ENCODE data around the gene RAB17.
"Not testable (repeated sequence)": the region's sequence is repeated elsewhere in the genome, so short reads cannot be mapped to it uniquely, and the experiment has no call there.

RAB17 gene

GRCh38 chr2:237624565-237624964 lies 34.0 kb upstream of the RAB17 start:
- DNase-seq (ENCODE audit: low spot score), result no peak

- DNase-seq (ENCODE audit: low spot score), result no peak
These were observed 33.2 kb upstream of the RAB17 start for GRCh38 chr2:237623428-237624403.

GRCh38 chr2:237618449-237618848 lies 27.9 kb upstream of the RAB17 start:
- DNase-seq (ENCODE audit: low spot score), result no peak

GRCh38 chr2:237617587-237617982 lies 27.1 kb upstream of the RAB17 start:
- DNase-seq (ENCODE audit: low spot score), result no peak

GRCh38 chr2:237616734-237617586 lies 26.4 kb upstream of the RAB17 start:
- DNase-seq (ENCODE audit: low spot score), result no peak

GRCh38 chr2:237616373-237616733 lies 25.8 kb upstream of the RAB17 start:
- no peak for DNase-seq (ENCODE audit: low spot score)

- DNase-seq (ENCODE audit: low spot score), result no peak
These were observed 25.2 kb upstream of the RAB17 start for GRCh38 chr2:237615631-237616249.

GRCh38 chr2:237614151-237614720 lies 23.7 kb upstream of the RAB17 start:
- peak; percentile 71 for DNase-seq (ENCODE audit: low spot score)

- no peak for DNase-seq (ENCODE audit: low spot score)
These were observed 23.1 kb upstream of the RAB17 start for GRCh38 chr2:237613679-237614078.

GRCh38 chr2:237612527-237613357 lies 22.2 kb upstream of the RAB17 start:
- no peak for DNase-seq (ENCODE audit: low spot score)

- not testable (repeated sequence) for DNase-seq (ENCODE audit: low spot score)
These were observed 16.0 kb upstream of the RAB17 start for GRCh38 chr2:237606522-237606921.

GRCh38 chr2:237604960-237605359 lies 14.4 kb upstream of the RAB17 start:
- no peak for DNase-seq (ENCODE audit: low spot score)

GRCh38 chr2:237604391-237604790 lies 13.9 kb upstream of the RAB17 start:
- no peak for DNase-seq (ENCODE audit: low spot score)

GRCh38 chr2:237603718-237604362 lies 13.3 kb upstream of the RAB17 start:
- DNase-seq (ENCODE audit: low spot score), result no peak

- DNase-seq (ENCODE audit: low spot score), result no peak
These were observed 12.6 kb upstream of the RAB17 start for GRCh38 chr2:237603049-237603717.

GRCh38 chr2:237602409-237602808 lies 11.9 kb upstream of the RAB17 start:
- DNase-seq (ENCODE audit: low spot score), result no peak

- peak; percentile 61 for DNase-seq (ENCODE audit: low spot score)
These were observed 11.1 kb upstream of the RAB17 start for GRCh38 chr2:237601453-237602116.

GRCh38 chr2:237600205-237600846 lies 9.8 kb upstream of the RAB17 start:
- DNase-seq (ENCODE audit: low spot score), result no peak
